HG02943 (cell line): ENCODE results near the gene DNAJC5.
"Not testable (repeated sequence)": the region's sequence is repeated elsewhere in the genome, so short reads cannot be mapped to it uniquely, and the experiment has no call there.

Experiments used
- ATAC-seq: cut with Tn5 transposase; IDR thresholded peaks from one replicate; pipeline ENCODE4 v1.9.1; 2021; ENCODE audit warnings: mild to moderate bottlenecking, low read depth, moderate library complexity; ENCODE audit not compliant: unreplicated experiment

The DNAJC5 gene

GRCh38 chr20:63860325-63861051, 34.4 kb upstream of the DNAJC5 start:
- ATAC-seq, result no peak

GRCh38 chr20:63861365-63861934, 33.5 kb upstream of the DNAJC5 start, which contains the start of gene ABHD16B:
ABHD16B (plus strand) TSS chr20:63861498; CDS start chr20:63861541, 43 bp downstream.
- ATAC-seq, result no peak

- ATAC-seq, result no peak
Measured at GRCh38 chr20:63861981-63862901, 32.7 kb upstream of the DNAJC5 start.

- no peak for ATAC-seq
Measured at GRCh38 chr20:63863021-63863797, 31.7 kb upstream of the DNAJC5 start.

GRCh38 chr20:63863798-63864544, 31.0 kb upstream of the DNAJC5 start:
- peak; percentile 62 for ATAC-seq

- ATAC-seq, result no peak
Measured at GRCh38 chr20:63864545-63864977, 30.4 kb upstream of the DNAJC5 start.

- peak; percentile 71 for ATAC-seq
Measured at GRCh38 chr20:63864978-63865640, 29.8 kb upstream of the DNAJC5 start, which contains the start of gene TPD52L2. TPD52L2 (plus strand) TSS chr20:63865270; CDS start chr20:63865366, 96 bp downstream.

GRCh38 chr20:63867042-63867441, 27.9 kb upstream of the DNAJC5 start:
- ATAC-seq, result not testable (repeated sequence)

- no peak for ATAC-seq
Measured at GRCh38 chr20:63868264-63868663, 26.7 kb upstream of the DNAJC5 start.

- no peak for ATAC-seq
Measured at GRCh38 chr20:63873477-63873971, 21.4 kb upstream of the DNAJC5 start.

GRCh38 chr20:63874241-63874640, 20.7 kb upstream of the DNAJC5 start:
- not testable (repeated sequence) for ATAC-seq

- no peak for ATAC-seq
Measured at GRCh38 chr20:63876489-63877036, 18.4 kb upstream of the DNAJC5 start.

- ATAC-seq, result no peak
Measured at GRCh38 chr20:63877755-63878470, 17.0 kb upstream of the DNAJC5 start.

GRCh38 chr20:63878899-63879663, 15.8 kb upstream of the DNAJC5 start:
- ATAC-seq, result no peak

GRCh38 chr20:63880901-63881300, 14.0 kb upstream of the DNAJC5 start:
- not testable (repeated sequence) for ATAC-seq

- ATAC-seq, result no peak
Measured at GRCh38 chr20:63881451-63882226, 13.3 kb upstream of the DNAJC5 start.
